ENCODE measurements around the gene CEP63.
"Not testable (repeated sequence)": the region's sequence is repeated elsewhere in the genome, so short reads cannot be mapped to it uniquely, and the experiment has no call there.

The CEP63 gene

DNA sequence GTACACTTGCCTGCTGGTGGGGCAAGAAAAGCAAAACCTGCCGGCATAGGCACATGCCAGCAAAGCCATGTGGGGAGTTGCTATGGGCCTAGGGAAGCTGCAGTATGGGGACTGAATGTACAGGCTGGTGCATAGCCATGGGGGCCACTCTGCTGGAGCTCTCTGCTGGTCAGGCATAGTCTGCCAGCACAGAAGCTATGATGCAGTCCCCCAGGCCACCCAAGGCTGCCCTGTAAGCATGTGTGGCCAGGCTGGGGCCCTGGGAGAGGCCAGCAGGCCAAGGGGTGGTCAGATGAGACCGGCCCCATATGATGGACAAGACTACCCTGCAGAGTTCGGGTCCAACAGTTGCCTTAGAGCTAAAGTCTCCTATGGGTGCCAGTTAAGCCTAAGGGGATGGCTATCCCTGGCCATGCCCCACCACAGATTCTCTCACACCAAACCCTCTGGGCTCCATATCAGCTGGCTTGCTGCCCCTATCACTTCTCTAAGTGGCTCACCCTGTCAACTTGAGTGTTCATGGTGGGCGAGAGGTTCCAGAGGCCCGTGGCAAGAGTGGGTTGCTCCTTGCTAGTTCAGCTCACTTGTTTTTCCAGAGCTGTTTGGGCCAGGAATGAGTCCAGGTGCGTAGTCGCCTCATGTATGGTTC, 41.8 kb downstream of the CEP63 start:
- no peak overlapping the region for H3K27ac ChIP-seq
- no peak for TF ChIP-seq ZFX (IDR thresholded peaks at IDR 0.05)
- TF ChIP-seq CTCF (conservative IDR thresholded peaks at IDR 0.05) = no peak

DNA sequence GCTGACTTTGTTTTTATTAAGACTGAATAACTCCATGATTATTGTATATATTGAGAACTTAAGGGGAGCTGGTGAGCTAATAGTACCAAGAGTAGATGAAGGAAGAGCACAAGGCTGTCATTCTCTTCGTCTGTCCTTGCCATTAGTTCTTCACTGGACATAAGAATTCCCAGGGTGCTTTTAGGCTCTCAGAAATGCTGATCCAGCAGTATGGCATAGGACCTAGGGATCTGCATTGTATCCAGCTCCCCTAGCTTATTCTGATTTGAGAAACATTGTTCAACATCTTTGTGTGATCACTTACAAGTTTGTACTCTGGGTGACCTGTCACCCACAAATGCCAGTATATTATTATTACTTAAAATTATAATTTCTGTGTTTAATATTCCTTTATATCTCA, 47.6 kb downstream of the CEP63 start:
- TF ChIP-seq ZFX (IDR thresholded peaks at IDR 0.05) (no peak), CTCF (conservative IDR thresholded peaks at IDR 0.05) (no peak)
- no peak overlapping the region for H3K27ac ChIP-seq

DNA sequence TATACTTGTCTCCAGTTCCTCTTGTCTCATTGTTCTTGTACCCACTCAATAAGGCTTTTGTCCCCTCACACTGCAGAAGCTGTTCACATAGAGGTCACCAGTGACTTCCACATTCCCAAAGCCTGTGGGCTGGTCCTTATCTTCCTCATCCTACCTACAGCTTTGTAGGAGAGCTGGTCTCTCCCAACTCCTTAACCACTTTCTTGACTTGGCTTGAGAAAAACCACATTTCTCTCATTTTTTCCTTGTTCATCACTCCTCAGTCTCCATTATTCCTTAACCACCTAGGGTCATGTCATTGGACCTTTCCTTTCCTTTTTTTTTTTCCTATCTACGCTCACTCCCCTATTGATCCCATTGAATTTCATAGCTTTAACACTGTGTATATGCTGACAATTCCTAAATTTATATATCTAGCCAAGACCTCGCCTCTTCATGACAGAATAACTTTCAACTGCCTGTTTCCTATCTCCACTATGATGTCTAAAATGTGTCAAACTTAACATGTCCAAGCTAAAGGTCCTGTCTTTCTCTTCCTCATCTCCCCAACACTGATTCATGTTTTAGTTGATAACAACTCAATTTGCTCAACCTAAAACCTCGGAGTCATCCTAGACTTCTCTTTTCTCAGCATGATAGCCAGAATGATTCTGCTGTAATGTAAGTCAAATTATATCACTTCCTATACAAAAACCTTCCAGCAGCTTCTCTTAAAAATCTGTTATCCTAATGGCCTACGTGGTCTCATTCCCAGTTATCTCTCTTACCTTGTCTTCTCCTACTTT, 49.5 kb downstream of the CEP63 start:
- TF ChIP-seq ZFX (IDR thresholded peaks at IDR 0.05) = no peak
- no peak for TF ChIP-seq CTCF (conservative IDR thresholded peaks at IDR 0.05)
- H3K27ac ChIP-seq = no peak overlapping the region

DNA sequence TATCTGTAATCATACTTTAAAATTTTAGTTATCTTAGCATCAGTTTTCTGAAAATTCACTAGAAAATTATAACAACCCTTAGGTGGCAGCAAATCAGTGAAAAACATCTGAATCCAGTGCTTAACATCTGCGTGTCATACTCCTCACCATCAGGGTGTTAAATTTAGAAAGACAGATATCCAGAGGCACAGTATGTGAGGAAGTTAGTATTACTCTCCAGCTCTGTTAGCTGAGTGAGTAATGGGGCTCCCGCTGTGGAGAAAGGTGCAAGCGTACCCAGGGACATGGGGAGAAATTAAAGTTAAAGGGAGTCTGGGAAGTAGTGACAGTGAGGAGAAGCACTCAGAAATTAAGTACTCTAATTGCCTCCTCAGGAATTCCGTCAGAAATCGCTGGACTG, 50.9 kb downstream of the CEP63 start:
- TF ChIP-seq CTCF (conservative IDR thresholded peaks at IDR 0.05) (no peak; the same call in 1 of the 2 replicates), ZFX (IDR thresholded peaks at IDR 0.05) (no peak)
- no peak overlapping the region for H3K27ac ChIP-seq

DNA sequence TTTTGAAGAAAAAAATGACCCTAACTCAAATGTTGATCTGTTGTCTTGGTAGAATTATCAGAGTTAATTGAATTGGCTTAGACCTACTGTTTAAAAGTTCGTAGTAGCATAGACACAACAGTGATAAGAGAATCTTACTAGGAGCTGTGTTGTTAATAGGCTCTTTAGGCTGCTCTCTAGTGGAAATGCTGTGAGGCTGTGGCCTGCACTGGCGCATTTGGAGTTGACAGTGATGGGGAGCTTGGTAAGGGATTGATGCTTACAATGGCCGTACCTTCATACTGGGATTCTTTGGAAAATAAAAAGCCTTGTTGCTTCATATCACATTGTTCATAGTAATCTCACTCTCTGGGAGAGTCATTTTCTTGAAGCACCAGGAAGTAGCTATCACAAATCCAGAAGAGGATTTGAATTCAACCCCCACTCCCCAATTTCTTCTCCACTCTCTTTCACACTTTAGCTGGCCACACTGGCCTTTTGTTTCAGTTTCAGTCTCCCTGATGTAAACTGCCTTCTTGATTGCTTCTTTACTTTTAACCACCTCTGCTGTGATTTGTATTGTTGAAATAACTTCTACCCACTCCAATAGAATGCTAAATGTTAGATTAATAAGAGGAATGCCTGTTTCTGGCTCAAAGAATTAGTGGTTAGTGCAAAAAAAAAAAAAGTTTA, 56.6 kb downstream of the CEP63 start:
- TF ChIP-seq CTCF (conservative IDR thresholded peaks at IDR 0.05) = no peak
- TF ChIP-seq ZFX (IDR thresholded peaks at IDR 0.05) = no peak
- H3K27ac ChIP-seq = no peak overlapping the region

DNA sequence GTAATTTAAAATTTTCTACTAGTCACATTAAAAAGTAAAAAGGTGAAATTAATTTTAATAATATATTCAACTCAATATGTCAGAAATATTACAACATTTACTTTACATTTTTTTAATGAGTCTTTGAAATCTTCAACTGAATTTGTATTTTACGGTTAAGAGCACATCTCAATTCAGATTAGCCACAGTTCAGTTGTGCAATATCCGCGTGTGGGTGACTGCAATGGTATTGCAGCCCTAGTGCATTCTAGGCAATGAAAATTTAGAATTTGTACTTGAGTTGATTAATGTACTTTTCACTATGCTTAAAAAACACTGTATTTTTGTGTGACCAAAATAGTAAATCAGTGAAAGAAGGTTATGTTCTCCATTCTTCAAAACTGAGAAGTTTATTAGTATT, 57.3 kb downstream of the CEP63 start:
- no peak overlapping the region for H3K27ac ChIP-seq
- TF ChIP-seq CTCF (conservative IDR thresholded peaks at IDR 0.05) (no peak), ZFX (IDR thresholded peaks at IDR 0.05) (no peak)

- H3K27ac ChIP-seq = no peak overlapping the region
- no peak for TF ChIP-seq ZFX (IDR thresholded peaks at IDR 0.05)
- no peak for TF ChIP-seq CTCF (conservative IDR thresholded peaks at IDR 0.05)
Observed at GRCh38 chr3:134544316-134544715, 58.5 kb downstream of the CEP63 start.

DNA sequence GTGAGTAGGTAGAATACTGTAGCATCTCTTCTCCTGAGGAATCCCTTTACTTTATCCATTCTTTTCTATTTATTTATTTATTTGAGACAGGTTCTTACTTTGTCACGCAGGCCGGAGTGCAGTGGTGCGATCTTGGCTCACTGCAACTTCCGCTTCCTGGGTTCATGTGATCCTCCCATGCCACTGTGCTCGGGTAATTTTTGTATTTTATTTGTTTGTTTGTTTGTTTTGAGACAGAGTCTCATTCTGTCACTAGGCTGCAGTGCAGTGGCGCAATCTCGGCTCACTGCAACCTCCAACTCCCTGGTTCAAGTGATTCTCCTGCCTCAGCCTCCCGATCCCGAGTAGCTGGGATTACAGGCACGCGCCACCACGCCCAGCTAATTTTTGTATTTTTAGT, 58.9 kb downstream of the CEP63 start:
- not testable (repeated sequence) for H3K27ac ChIP-seq

Data from C4-2B (cell line).